HG02840 (cell line): ENCODE measurements around the gene BLOC1S5.
A peak's percentile ranks its signal among the peaks of the same experiment; 100 is the strongest.

Experiments
- ATAC-seq: cut with Tn5 transposase; IDR thresholded peaks from one replicate; pipeline ENCODE4 v1.9.1; 2021; ENCODE audit warnings: mild to moderate bottlenecking, moderate library complexity, moderate number of reproducible peaks; ENCODE audit not compliant: unreplicated experiment, low FRiP score

The BLOC1S5 gene

GRCh38 chr6:8082954-8083858 lies 19.0 kb upstream of the BLOC1S5 start:
- no peak for ATAC-seq

- ATAC-seq: no peak
Observed at GRCh38 chr6:8082572-8082953, 18.4 kb upstream of the BLOC1S5 start.

DNA sequence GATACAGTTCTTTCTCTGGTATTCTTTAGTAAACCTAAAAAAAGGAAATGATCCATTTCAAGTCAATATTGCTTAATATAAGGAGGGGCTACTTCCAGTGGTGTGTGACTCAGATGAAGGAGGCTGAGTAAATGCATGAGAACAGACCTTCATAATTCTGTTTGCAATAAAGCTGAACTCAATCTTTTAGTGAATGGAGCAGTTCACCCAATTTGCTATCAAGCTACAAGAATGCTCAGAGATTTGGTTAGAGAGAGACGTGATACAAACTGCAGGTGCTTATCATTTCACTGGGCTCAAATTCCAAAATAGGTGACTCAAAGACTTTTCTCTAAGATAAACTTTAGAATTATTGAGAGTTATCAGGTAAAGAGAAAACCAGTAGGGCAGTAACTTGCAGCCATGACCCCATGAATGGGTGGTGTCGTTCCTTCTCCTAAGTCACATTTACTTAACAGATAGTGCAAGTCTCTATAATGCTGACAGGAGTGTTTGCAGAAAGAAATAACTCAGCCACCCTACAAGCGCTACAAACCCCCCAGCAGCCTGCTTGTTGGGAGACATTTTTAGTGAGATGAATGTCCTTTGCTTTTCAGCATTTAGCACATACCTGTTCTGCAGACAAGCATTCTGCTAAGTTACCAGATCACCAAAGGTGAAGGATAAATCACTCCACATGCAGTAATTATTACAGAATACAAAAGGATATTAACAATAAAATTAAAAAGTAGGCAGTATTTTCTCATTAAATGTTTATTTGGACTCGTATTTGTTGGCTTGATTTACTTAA lies 16.4 kb upstream of the BLOC1S5 start:
- ATAC-seq: no peak

DNA sequence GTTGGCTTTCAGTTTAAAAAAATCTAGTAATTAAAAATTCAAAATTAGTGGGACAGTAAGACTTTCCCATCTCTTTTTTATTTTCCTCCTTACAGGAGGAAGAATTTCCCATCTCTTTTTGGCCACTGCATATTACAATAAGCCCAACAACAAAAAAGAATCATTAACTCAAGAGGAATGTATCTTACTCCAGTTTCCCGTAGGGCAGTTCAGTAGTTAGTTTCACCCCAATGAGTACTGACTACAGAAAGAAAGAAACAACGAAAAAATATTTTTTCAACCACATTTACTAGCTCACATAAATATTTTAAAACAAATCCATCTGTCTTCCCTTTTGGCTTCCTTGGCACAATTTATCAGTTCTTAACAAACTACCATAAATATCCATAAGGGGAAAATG lies 14.9 kb upstream of the BLOC1S5 start:
- no peak for ATAC-seq

- ATAC-seq: no peak
Observed at GRCh38 chr6:8077991-8078390, 13.8 kb upstream of the BLOC1S5 start.

DNA sequence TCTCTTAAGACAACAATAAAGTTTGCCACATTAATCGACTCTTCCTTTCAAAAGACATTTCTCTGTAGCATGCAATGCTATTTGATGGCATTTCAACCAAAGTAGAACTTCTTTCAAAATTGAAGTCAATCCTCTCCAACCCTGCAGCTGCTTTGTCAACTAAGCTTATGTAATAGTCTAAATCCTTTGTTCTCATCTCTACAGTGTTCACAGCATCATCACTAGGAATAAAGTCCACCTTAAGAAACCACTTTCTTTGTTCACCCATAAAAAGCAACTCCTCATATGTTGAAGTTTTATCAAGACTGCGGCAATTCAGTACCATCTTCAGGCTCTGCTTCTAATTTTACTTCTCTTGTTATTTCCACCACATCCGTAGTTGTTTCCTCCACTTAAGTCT lies 11.5 kb upstream of the BLOC1S5 start:
- ATAC-seq: no peak

- no peak for ATAC-seq
Observed at GRCh38 chr6:8075185-8075584, 11.0 kb upstream of the BLOC1S5 start.

DNA sequence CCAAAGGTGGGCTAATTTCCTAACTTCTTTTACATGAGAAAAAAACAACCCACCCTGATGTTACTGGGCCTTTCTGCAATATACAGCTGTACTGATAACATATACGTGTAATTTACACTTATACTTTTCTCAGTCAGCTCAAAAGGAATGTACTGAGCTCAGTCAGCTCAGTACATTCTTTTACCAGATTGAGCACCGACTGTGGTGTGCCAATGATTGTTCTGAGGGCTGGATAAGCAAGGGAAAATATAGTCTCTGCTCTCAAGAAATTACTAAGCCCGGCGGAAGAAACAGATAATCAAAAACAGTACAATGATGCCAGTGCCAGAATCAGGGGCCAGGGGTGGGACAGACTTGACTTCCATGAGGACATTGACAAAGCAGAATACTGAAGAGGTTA lies 10.0 kb upstream of the BLOC1S5 start:
- ATAC-seq: no peak

DNA sequence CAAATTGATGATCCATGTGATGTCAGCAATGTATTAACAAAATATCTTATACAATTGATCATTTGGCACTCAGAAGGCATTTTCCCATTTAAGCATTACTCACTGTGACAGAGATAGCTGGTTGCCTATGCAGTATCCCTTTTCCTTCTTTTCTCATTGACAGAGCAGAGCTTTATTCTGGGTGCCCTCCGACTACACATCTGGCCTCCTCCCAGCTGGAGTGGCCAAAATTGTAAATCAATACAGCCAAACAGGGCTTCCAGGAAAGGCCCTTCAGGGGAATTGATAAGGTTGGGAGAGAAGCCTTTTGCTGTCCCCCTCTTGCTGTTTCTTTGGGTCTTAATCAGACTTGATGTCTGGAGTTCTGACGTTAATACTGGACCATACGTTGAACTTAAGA lies 9.6 kb upstream of the BLOC1S5 start:
- ATAC-seq: no peak

DNA sequence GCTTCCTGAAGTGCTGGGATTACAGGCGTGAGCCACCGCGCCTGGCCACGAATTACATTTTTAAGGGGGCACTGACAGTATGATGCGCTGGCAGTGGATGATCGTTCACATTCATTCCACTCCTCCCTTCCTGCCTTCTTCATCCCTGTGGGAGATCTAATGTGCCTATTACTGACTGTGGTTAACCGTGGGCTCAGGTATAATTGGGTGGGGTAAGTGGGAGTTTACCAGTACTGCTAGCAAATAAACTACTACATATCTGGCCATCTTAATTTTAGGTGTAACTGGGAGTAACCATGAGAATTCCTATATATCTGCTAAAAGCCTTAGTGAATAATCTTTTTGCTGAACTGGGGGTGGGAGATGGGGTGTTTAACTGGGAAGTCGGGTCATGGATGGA lies 6.5 kb upstream of the BLOC1S5 start:
- no peak for ATAC-seq

- ATAC-seq: no peak
Observed at GRCh38 chr6:8069631-8070284, 5.6 kb upstream of the BLOC1S5 start.

DNA sequence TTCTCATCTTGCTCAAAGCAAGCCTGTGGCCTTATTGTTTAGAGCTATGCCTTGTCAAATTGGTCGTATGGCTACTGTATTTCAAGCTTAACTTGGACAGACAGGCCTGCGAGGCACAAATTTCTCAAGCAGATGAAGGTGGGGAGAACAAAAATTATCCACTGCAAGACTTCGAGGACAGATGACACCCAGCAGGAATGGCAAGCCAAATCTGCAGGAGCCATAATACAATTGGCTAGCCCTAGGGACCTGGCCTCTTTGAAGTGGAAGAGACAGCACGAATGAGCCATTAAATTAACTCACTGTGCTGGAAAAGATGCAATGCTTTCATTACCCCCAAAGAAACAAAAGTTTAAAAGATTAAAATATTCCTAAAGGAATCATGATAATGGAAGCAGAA lies 5.0 kb upstream of the BLOC1S5 start:
- ATAC-seq: no peak

GRCh38 chr6:8066108-8066507 lies 1.9 kb upstream of the BLOC1S5 start:
- ATAC-seq: no peak

- peak; percentile 38 for ATAC-seq
Observed at GRCh38 chr6:8065519-8065911, 1.3 kb upstream of the BLOC1S5 start.

DNA sequence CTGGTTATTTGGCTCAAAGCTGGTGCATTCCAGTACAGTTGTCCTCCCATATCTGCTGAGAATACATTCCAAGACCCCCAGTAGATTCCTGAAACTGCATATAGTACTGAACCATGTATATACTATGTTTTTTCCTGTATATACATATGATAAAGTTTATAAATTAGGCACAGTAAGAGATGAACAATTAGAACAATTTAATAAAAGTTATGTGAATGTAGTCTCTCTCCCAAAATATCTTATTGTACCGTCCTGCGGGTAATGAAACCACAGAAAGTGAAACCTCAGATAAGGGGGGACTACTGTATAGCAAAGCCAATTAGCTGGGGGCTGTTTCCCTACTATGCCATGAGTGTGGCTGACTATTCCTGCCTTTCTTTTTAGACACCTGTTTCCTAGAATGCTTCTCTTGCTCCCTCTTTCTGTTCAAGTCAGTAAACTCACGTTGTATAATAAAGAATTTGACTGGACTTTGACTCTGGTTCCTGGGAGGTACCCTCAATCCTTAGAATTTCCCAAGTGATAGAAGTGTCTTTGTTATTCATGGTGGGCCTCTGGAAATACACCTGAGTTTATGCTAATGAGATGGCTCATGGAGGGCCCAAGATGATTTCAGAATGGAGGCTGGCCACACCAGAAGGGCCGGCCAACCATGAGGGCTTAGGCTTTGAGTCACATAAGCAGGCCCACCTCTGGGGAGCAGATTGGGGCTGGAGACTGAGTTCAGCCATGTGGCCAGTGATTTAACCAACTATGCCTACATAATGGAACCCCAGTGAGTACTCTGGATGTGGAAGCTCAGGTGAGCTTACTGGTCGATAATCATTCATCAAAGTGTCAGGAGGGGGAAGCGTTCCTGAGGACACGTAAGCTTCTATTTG lies 689 bp upstream of the BLOC1S5 start:
- no peak for ATAC-seq

DNA sequence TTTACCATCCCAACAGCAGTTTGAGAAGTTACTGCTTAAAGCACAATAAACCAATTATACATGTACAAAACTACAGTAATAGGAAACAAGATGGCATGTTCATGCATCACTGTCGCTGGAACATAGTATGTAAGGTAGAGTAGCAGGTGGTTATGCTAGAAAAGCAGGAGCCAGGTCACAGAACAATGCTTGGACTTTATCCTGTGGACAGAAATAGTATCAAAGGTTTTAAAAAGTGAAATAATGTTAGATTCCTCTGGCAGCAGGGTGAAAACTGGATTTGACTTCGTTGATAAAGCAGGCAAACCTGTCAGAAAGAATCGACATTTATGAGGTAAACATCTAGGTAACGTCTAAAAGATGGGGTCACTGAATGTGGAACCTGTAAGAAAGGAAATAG lies 2.5 kb downstream of the BLOC1S5 start:
- ATAC-seq: no peak

- no peak for ATAC-seq
Observed at GRCh38 chr6:8060346-8060745, 3.8 kb downstream of the BLOC1S5 start.

DNA sequence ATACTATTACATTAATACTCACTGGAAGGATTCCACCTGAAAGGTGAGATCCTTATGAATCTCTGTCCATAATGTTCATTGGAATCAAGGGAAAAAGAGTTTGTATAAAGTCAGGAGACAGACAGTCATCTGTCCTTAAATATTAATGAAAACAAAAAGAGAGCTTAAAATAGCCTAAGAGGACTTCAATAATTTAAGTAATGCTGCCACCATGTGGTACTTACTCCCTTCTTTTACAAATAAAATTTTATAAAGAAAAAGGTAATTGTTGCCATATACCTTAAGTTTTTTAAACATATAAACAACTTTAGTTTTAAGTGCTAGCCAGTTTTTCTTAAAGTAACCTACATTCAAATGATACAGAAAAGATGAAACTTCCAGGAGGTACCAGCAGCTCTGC lies 5.1 kb downstream of the BLOC1S5 start:
- ATAC-seq: no peak

GRCh38 chr6:8057793-8058192 lies 6.4 kb downstream of the BLOC1S5 start:
- no peak for ATAC-seq

DNA sequence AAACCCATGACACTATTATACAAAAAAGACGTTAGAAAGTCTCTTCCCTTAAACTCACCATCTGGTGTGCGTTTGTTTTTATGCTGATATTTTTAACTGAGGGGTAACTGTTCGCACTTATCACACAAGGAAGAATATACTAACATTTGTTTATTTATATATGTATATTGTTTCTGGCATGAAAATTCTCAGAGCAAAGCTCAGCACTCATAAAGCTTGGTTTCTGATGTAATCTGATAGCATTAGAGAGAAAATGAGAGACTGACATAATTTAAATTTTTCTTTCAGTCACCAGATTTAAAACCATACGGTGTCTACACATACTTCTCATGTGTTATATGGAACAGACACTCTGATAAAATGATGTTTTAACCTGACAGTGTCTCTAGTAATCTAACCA lies 6.9 kb downstream of the BLOC1S5 start:
- no peak for ATAC-seq
